C4-2B (cell line): Measurements from ENCODE around the gene XRN2.

Experiments
- CTCF ChIP-seq: fragments of 450-650 bp; conservative IDR thresholded peaks from 2 replicates; pipeline ENCODE4 v1.5.1; 2017; ENCODE audit warnings: mild to moderate bottlenecking
- ZFX ChIP-seq: fragments of 450-650 bp; IDR thresholded peaks from 2 replicates; pipeline ENCODE4 v1.6.1; 2017

GRCh38 chr20:21308340-21308739 lies 5.2 kb downstream of the XRN2 start:
- TF ChIP-seq CTCF (no peak), ZFX (no peak)
